GM12801 (cell line): ENCODE data around the gene WEE1.

Source experiments
- TF ChIP-seq, protein P1 (sequence below): IDR thresholded peaks from one replicate; pipeline ENCODE4 v1.5.1; 2011; ENCODE audit warnings: control low read depth; ENCODE audit not compliant: insufficient read length; ENCODE audit errors: extremely low read depth

WEE1 gene

DNA sequence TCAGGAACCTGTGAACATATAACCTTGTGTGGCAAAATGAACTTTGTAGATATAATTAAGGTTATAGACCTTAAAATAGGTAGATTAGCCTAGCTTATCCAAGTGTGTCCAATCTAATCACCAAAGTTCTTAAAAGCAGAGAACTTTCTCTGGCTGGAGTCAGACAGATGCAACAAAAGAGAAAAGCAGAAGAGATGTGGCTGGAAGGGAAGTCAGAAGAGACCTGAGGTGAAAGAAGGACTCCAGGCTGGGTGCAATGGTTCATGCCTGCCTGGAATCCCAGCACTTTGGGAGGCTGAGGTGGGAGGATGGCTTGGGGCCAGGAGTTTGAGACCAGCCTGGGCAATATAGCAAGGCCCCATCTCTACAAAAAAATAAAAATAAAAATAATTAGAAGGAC, 51.0 kb downstream of the WEE1 start:
- TF ChIP-seq, protein P1, sequence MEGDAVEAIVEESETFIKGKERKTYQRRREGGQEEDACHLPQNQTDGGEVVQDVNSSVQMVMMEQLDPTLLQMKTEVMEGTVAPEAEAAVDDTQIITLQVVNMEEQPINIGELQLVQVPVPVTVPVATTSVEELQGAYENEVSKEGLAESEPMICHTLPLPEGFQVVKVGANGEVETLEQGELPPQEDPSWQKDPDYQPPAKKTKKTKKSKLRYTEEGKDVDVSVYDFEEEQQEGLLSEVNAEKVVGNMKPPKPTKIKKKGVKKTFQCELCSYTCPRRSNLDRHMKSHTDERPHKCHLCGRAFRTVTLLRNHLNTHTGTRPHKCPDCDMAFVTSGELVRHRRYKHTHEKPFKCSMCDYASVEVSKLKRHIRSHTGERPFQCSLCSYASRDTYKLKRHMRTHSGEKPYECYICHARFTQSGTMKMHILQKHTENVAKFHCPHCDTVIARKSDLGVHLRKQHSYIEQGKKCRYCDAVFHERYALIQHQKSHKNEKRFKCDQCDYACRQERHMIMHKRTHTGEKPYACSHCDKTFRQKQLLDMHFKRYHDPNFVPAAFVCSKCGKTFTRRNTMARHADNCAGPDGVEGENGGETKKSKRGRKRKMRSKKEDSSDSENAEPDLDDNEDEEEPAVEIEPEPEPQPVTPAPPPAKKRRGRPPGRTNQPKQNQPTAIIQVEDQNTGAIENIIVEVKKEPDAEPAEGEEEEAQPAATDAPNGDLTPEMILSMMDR: no peak

- TF ChIP-seq, protein P1: no peak
These were observed 51.7 kb downstream of the WEE1 start for GRCh38 chr11:9625162-9625561.

GRCh38 chr11:9625728-9626127, 52.3 kb downstream of the WEE1 start:
- TF ChIP-seq, protein P1: no peak

- TF ChIP-seq, protein P1: no peak
These were observed 53.3 kb downstream of the WEE1 start for GRCh38 chr11:9626496-9627394.

GRCh38 chr11:9629064-9629463, 55.6 kb downstream of the WEE1 start:
- TF ChIP-seq, protein P1: no peak

GRCh38 chr11:9633679-9634078, 60.2 kb downstream of the WEE1 start:
- TF ChIP-seq, protein P1: no peak

- TF ChIP-seq, protein P1: no peak
These were observed 63.2 kb downstream of the WEE1 start for GRCh38 chr11:9636691-9637090.
